ENCODE results near the gene NXPE3.

GRCh38 chr3:101828691-101829436 is 49.9 kb downstream of the NXPE3 start:
- TF ChIP-seq CTCF (conservative IDR thresholded peaks at IDR 0.05) (no peak), EZH2 (IDR thresholded peaks at IDR 0.05; ENCODE audit: low read depth) (no peak)
